ENCODE results near the gene ATP2C2.

GRCh38 chr16:84453061-84453752 is 84.9 kb downstream of the ATP2C2 start:
- TF ChIP-seq CTCF (IDR thresholded peaks at IDR 0.05): no peak
- no peak for TF ChIP-seq POLR2AphosphoS5 (IDR thresholded peaks at IDR 0.05)
- no peak for TF ChIP-seq POLR2A (IDR thresholded peaks at IDR 0.05; ENCODE audit: low read depth)
- TF ChIP-seq EP300 (IDR thresholded peaks at IDR 0.05): no peak
